ENCODE results near the gene LRRIQ1.
"Not testable (repeated sequence)": the region's sequence is repeated elsewhere in the genome, so short reads cannot be mapped to it uniquely, and the experiment has no call there.

LRRIQ1 gene

GRCh38 chr12:85206543-85206942 is 170.4 kb downstream of the LRRIQ1 start:
- DNase-seq (ENCODE audit: low read depth) = no peak

GRCh38 chr12:85224339-85224738 is 188.2 kb downstream of the LRRIQ1 start:
- not testable (repeated sequence) for DNase-seq (ENCODE audit: low read depth)

GRCh38 chr12:85225501-85225900 is 189.3 kb downstream of the LRRIQ1 start:
- no peak for DNase-seq (ENCODE audit: low read depth)

GRCh38 chr12:85237327-85237726 is 201.2 kb downstream of the LRRIQ1 start:
- DNase-seq (ENCODE audit: low read depth) = no peak

GRCh38 chr12:85244561-85244960 is 208.4 kb downstream of the LRRIQ1 start:
- no peak for DNase-seq (ENCODE audit: low read depth)

- no peak for DNase-seq (ENCODE audit: low read depth)
Measured at GRCh38 chr12:85253853-85254252, 217.7 kb downstream of the LRRIQ1 start.

- DNase-seq (ENCODE audit: low read depth) = no peak
Measured at GRCh38 chr12:85257671-85258070, 221.5 kb downstream of the LRRIQ1 start.

- DNase-seq (ENCODE audit: low read depth) = no peak
Measured at GRCh38 chr12:85260447-85260846, 224.3 kb downstream of the LRRIQ1 start.

- no peak for DNase-seq (ENCODE audit: low read depth)
Measured at GRCh38 chr12:85260896-85261295, 224.7 kb downstream of the LRRIQ1 start.

- no peak for DNase-seq (ENCODE audit: low read depth)
Measured at GRCh38 chr12:85266356-85266755, 230.2 kb downstream of the LRRIQ1 start.

GRCh38 chr12:85273381-85274314 is 237.5 kb downstream of the LRRIQ1 start:
- DNase-seq (ENCODE audit: low read depth) = no peak

- no peak for DNase-seq (ENCODE audit: low read depth)
Measured at GRCh38 chr12:85274315-85274651, 238.1 kb downstream of the LRRIQ1 start.

- no peak for DNase-seq (ENCODE audit: low read depth)
Measured at GRCh38 chr12:85275374-85275773, 239.2 kb downstream of the LRRIQ1 start.

GRCh38 chr12:85277191-85277590 is 241.0 kb downstream of the LRRIQ1 start:
- no peak for DNase-seq (ENCODE audit: low read depth)

- DNase-seq (ENCODE audit: low read depth) = no peak
Measured at GRCh38 chr12:85277900-85278597, 241.9 kb downstream of the LRRIQ1 start.

GRCh38 chr12:85278598-85279448 is 242.7 kb downstream of the LRRIQ1 start:
- no peak for DNase-seq (ENCODE audit: low read depth)

GRCh38 chr12:85279449-85280164 is 243.5 kb downstream of the LRRIQ1 start:
- DNase-seq (ENCODE audit: low read depth) = no peak

GRCh38 chr12:85280165-85280983 is 244.2 kb downstream of the LRRIQ1 start, which contains the start of gene ALX1:
TSS of gene ALX1 (plus strand) at chr12:85280220. CDS start at chr12:85280262, 42 bp downstream.
- no peak for DNase-seq (ENCODE audit: low read depth)

GRCh38 chr12:85280984-85281630 is 245.0 kb downstream of the LRRIQ1 start:
- no peak for DNase-seq (ENCODE audit: low read depth)

- DNase-seq (ENCODE audit: low read depth) = no peak
Measured at GRCh38 chr12:85281636-85282312, 245.6 kb downstream of the LRRIQ1 start.
